B cell (primary cell): ENCODE data around the gene ZCCHC2. TPM values are rescaled to one million over a fixed set of nuclear protein-coding genes. Genes with fewer than 3 reads are reported as not detected.

Experiments
- ATAC-seq: fragments of 200-7000 bp; cut with Tn5 transposase; one replicate; pipeline ENCODE4 v1.10.0; 2021; ENCODE audit warnings: low read depth, mild to moderate bottlenecking, moderate number of reproducible peaks, moderate library complexity
- CTCF ChIA-PET: fragments of 350-600 bp; sonication (Branson Sonifier 250); formaldehyde crosslinking; loops from one replicate; lab custom pipeline; 2021; ENCODE audit warnings: antibody characterized with exemption, inconsistent platforms; lab: Charles Lee
- POLR2A ChIA-PET: fragments of 350-600 bp; sonication (Branson Sonifier 250); formaldehyde crosslinking; loops from one replicate; lab custom pipeline; 2021; ENCODE audit warnings: antibody characterized with exemption; lab: Charles Lee
- DNase-seq: peaks from one replicate; pipeline ENCODE4 v3.0.0; 2013
- H2AFZ ChIP-seq: 2 replicates; pipeline ENCODE4 v1.6.1; 2012; ENCODE audit warnings: mild to moderate bottlenecking, low read depth, low read length; ENCODE audit not compliant: insufficient read depth, poor library complexity, severe bottlenecking
- H3K27ac ChIP-seq, 2 donors: 1 replicate in 1 of 2; 2 replicates in 1 of 2; pipeline ENCODE4 v1.5.1; 2012 to 2013; ENCODE audit warnings: low read length in 2 of 2, mild to moderate bottlenecking in 2 of 2, moderate library complexity in 1 of 2
- H3K27me3 ChIP-seq, 4 experiments: fragments of 200-600 bp in 1 of 4; sonication (generic) in 1 of 4; replicated peaks in 1 of 4; 1 replicate in 2 of 4; 2 replicates in 2 of 4; pipeline versions ENCODE4 v1.6.1 to v1.7.0; 2013 to 2016; ENCODE audit warnings: low read length in 3 of 4, mild to moderate bottlenecking in 2 of 4, mixed read lengths in 1 of 4, moderate library complexity in 1 of 4; ENCODE audit not compliant: insufficient read depth in 4 of 4, control insufficient read depth in 3 of 4; ENCODE audit errors: control extremely low read depth in 1 of 4
- H3K36me3 ChIP-seq, 2 experiments: replicated peaks in 1 of 2; 1 replicate in 1 of 2; 2 replicates in 1 of 2; pipeline versions ENCODE4 v1.6.1 to v1.7.1; 2013; ENCODE audit warnings: low read length in 1 of 2; ENCODE audit not compliant: insufficient read depth in 2 of 2, control insufficient read depth in 1 of 2; ENCODE audit errors: control extremely low read depth in 1 of 2, extremely low read depth in 1 of 2
- H3K4me1 ChIP-seq, 2 donors: fragments of 200-600 bp in 1 of 2; sonication (generic) in 1 of 2; 1 replicate in 1 of 2; 2 replicates in 1 of 2; pipeline versions ENCODE4 v1.5.1 to v1.6.1; 2013 to 2017; ENCODE audit warnings: low read length in 2 of 2; ENCODE audit not compliant: control insufficient read depth in 2 of 2, insufficient read depth in 2 of 2
- H3K4me2 ChIP-seq: replicated peaks from 2 replicates; pipeline ENCODE3; 2012; ENCODE audit warnings: mild to moderate bottlenecking, low read depth, low read length; ENCODE audit not compliant: poor library complexity, severe bottlenecking
- H3K4me3 ChIP-seq, 5 experiments: fragments of 200-600 bp in 1 of 5; sonication (generic) in 1 of 5; 1 replicate in 3 of 5; 2 replicates in 2 of 5; pipeline versions ENCODE4 v1.5.1 to v1.7.0; 2011 to 2016; ENCODE audit warnings: low read length in 4 of 5, mild to moderate bottlenecking in 4 of 5, low read depth in 2 of 5, control low read depth in 1 of 5, moderate library complexity in 1 of 5; ENCODE audit not compliant: insufficient read depth in 1 of 5; ENCODE audit errors: control extremely low read depth in 1 of 5, extremely low read depth in 1 of 5
- H3K79me2 ChIP-seq: fragments of 200-600 bp; sonication (generic); one replicate; pipeline ENCODE4 v1.6.0; 2016; ENCODE audit warnings: low read length; ENCODE audit not compliant: control insufficient read depth, insufficient read depth
- H3K9ac ChIP-seq: fragments of 200-600 bp; sonication (generic); 2 replicates; pipeline ENCODE4 v1.6.1; 2017; ENCODE audit warnings: mild to moderate bottlenecking, low read length, moderate library complexity
- H3K9me3 ChIP-seq, 3 donors: one replicate each; pipeline versions ENCODE4 v1.6.1 to v1.7.1; 2013; ENCODE audit warnings: low read length in 2 of 3; ENCODE audit not compliant: control insufficient read depth in 2 of 3, insufficient read depth in 1 of 3; ENCODE audit errors: control extremely low read depth in 1 of 3
- H4K20me1 ChIP-seq: 2 replicates; pipeline ENCODE4 v1.6.0; 2012; ENCODE audit warnings: mild to moderate bottlenecking, low read length; ENCODE audit not compliant: insufficient read depth, control insufficient read depth, poor library complexity, severe bottlenecking
- H3K27ac Mint-ChIP-seq: one replicate; pipeline ENCODE4 v1.8.0; 2021; ENCODE audit warnings: mixed read lengths
- H3K27me3 Mint-ChIP-seq: one replicate; pipeline ENCODE4 v1.8.0; 2021; ENCODE audit warnings: mixed read lengths
- H3K4me1 Mint-ChIP-seq: one replicate; pipeline ENCODE4 v1.8.0; 2021; ENCODE audit warnings: mixed read lengths
- H3K4me3 Mint-ChIP-seq: one replicate; pipeline ENCODE4 v1.8.0; 2021; ENCODE audit warnings: mixed read lengths
- H3K9me3 Mint-ChIP-seq: one replicate; pipeline ENCODE4 v1.8.0; 2022; ENCODE audit warnings: mixed read lengths; ENCODE audit not compliant: insufficient read depth
- CTCF ChIP-seq: fragments of 200-600 bp; IDR thresholded peaks from one replicate; pipeline ENCODE4 v1.8.0; 2022; ENCODE audit warnings: antibody characterized with exemption, mild to moderate bottlenecking
- EZH2 ChIP-seq: IDR thresholded peaks from 2 replicates; pipeline ENCODE4 v1.6.1; 2012; ENCODE audit warnings: borderline replicate concordance, low read depth, mild to moderate bottlenecking, moderate library complexity, low read length; ENCODE audit not compliant: insufficient read depth, poor library complexity, severe bottlenecking
- WGBS: methylation state at CpG from one replicate; pipeline ENCODE4 v1.1.5; 2013; ENCODE audit warnings: missing lambda C conversion rate; ENCODE audit not compliant: insufficient coverage; 5-methylcytosine and 5-hydroxymethylcytosine counted together
- intact Hi-C: fragments of 100-400 bp; cut with micrococcal nuclease; formaldehyde crosslinking; loops from one replicate; pipeline ENCODE4 v1.10.0; 2022
- polyA plus RNA-seq: library from polyadenylated mRNA; depleted of rRNA; stranded (reverse); fragments of >200 nt; gene quantifications from 2 replicates; pipeline ENCODE4 v1.2.3, GENCODE V29; 2012
- total RNA-seq, 2 donors: library from RNA; stranded (reverse); fragments of 120-200 nt in 1 of 2; gene quantifications; 1 replicate in 1 of 2; 2 replicates in 1 of 2; pipeline versions ENCODE4 v1.2.3 to v1.2.4, GENCODE V29; 2013 to 2022

ZCCHC2 gene
- total and polyA plus RNA-seq, 2 donors (not counting 1 experiment from before 2014, with no cell fraction given): 24.5 to 53.7 TPM

- H3K27me3 Mint-ChIP-seq: no peaks in the 10 kb centered on the region
- no peak for TF ChIP-seq EZH2
- no peak for TF ChIP-seq CTCF
- Histone ChIP-seq H4K20me1 (no peaks in the 10 kb centered on the region), H3K4me1 (peaks cover 28 to 29% of the 10 kb centered on the region in 2 donors), H3K4me3 (peak overlapping the region in 4 of 5 experiments; percentile 83 to 88 (median 86)), H3K9ac (peak overlapping the region; percentile 86), H3K9me3 (peaks cover 0 to 1% (median 0%) of the 10 kb centered on the region in 3 donors), H3K79me2 (peaks cover 41% of the 10 kb centered on the region), H3K36me3 (no peaks in the 10 kb centered on the region), H3K27me3 (no peaks in the 10 kb centered on the region), H2AFZ (peak overlapping the region; percentile 93), H3K27ac (peak overlapping the region; percentile 65 to 78), H3K4me2 (peak overlapping the region; percentile 92)
- no peak overlapping the region for H3K27ac Mint-ChIP-seq
- POLR2A ChIA-PET: interaction anchor here (0.6 to 2.3 kb wide), 5 partner anchors 12 to 336 kb away, joined by 3 to 11 read pairs (median 3); partner anchors contain the start of genes PHLPP1, PIGN and RELCH
- peak overlapping the region; percentile 54 for H3K4me3 Mint-ChIP-seq
- under 1% methylated on average over 61 of the region's 62 CpGs for WGBS
- intact Hi-C loops: loop anchor here (1.0 to 10.0 kb wide), 2 partner anchors 192 to 802 kb away; partner anchors contain the start of gene PHLPP1
- H3K9me3 Mint-ChIP-seq: no peaks in the 10 kb centered on the region
- CTCF ChIA-PET: interaction anchor here (0.6 to 3.0 kb wide), 3 partner anchors 12 to 61 kb away, joined by 3 to 10 read pairs (median 3); no protein-coding TSS in a partner anchor
- DNase-seq (no peak), ATAC-seq (no peak)
- H3K4me1 Mint-ChIP-seq: peaks cover 33% of the 10 kb centered on the region
Observed at GRCh38 chr18:62523255-62523588, 397 bp downstream of the ZCCHC2 start.
